BLaER1 (cell line): ENCODE data around the gene ALCAM.

Source experiments
- H3K27ac ChIP-seq: shearing (Covaris generic); formaldehyde crosslinking; 2 replicates; pipeline ENCODE4 v1.8.1; 2022
- H3K27me3 ChIP-seq: shearing (Covaris generic); formaldehyde crosslinking; 2 replicates; pipeline ENCODE4 v1.8.1; 2022
- H3K36me3 ChIP-seq: shearing (Covaris generic); formaldehyde crosslinking; 2 replicates; pipeline ENCODE4 v1.8.1; 2022
- H3K4me1 ChIP-seq: shearing (Covaris generic); formaldehyde crosslinking; 2 replicates; pipeline ENCODE4 v1.8.1; 2022
- H3K4me2 ChIP-seq: shearing (Covaris generic); formaldehyde crosslinking; 2 replicates; pipeline ENCODE4 v1.8.1; 2022
- H3K4me3 ChIP-seq: shearing (Covaris generic); formaldehyde crosslinking; 2 replicates; pipeline ENCODE4 v1.8.1; 2022
- H3K9ac ChIP-seq: shearing (Covaris generic); formaldehyde crosslinking; 2 replicates; pipeline ENCODE4 v1.8.1; 2022
- H3K9me3 ChIP-seq: shearing (Covaris generic); formaldehyde crosslinking; 2 replicates; pipeline ENCODE4 v1.8.1; 2022
- H4K20me1 ChIP-seq: shearing (Covaris generic); formaldehyde crosslinking; 2 replicates; pipeline ENCODE4 v1.8.1; 2022
- Cebpa-rat ChIP-seq: shearing (Covaris generic); IDR thresholded peaks from 2 replicates; pipeline ENCODE4 v1.8.1; 2022

ALCAM gene

DNA sequence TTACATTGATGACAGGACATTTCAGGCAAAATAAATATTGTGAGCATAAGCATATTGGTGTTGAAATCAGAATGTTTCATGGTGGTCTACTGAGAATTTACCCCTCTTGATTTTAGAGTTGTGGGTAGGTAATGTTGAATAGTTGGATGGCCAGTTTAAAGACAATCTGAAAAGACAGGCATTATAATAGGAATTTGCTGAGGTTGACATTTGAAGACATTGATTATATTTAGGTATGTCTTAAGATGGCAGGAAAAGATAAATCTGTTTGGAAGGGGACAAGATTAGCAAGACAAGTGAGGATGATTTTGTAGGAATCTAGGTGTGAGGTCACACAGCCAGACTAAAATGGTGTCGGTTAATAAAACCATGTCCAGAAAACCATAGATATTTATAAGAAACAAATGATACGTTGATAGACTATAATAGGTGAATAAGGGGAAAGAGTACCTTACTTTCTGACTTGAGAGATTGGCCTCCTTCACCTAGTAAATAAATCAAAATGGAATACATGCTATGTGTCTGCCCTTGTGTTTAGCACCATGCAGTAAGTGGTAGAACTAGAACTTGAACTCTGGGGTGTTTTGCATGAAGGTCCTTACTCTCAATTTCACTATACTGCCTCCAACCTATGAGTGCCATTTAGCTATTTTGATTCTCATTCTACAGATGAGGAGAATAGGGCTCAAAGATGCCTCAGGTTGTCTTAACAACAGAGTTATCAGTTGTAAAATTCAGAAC lies 57.9 kb downstream of the ALCAM start:
- Histone ChIP-seq H3K27me3 (no peaks in the 10 kb centered on the region), H4K20me1 (no peaks in the 10 kb centered on the region), H3K4me1 (no peaks in the 10 kb centered on the region), H3K9ac (no peak overlapping the region), H3K4me3 (no peak overlapping the region), H3K27ac (no peak overlapping the region), H3K36me3 (no peaks in the 10 kb centered on the region), H3K9me3 (no peaks in the 10 kb centered on the region), H3K4me2 (no peak overlapping the region)
- no peak for TF ChIP-seq Cebpa-rat

DNA sequence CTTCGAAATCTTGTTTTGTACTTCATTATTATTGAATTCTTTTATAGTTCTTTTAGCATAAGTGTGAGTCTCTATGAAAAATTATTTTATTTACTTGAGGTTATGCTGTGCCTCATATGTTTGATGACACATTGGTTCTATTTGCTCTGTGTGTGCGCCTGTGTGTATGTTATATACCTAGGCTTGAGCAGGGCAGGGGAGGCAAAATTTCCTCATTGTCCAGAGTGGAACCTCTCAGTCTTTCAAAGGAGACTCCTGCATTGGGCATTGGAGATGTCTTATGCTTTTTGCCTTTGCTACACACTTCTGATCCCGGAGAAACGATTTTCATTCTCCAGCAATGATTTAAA lies 58.4 kb downstream of the ALCAM start:
- Histone ChIP-seq H3K9ac (no peak overlapping the region), H4K20me1 (no peaks in the 10 kb centered on the region), H3K4me1 (no peaks in the 10 kb centered on the region), H3K27me3 (no peaks in the 10 kb centered on the region), H3K4me3 (no peak overlapping the region), H3K9me3 (no peaks in the 10 kb centered on the region), H3K27ac (no peak overlapping the region), H3K4me2 (no peak overlapping the region), H3K36me3 (no peaks in the 10 kb centered on the region)
- TF ChIP-seq Cebpa-rat: no peak

DNA sequence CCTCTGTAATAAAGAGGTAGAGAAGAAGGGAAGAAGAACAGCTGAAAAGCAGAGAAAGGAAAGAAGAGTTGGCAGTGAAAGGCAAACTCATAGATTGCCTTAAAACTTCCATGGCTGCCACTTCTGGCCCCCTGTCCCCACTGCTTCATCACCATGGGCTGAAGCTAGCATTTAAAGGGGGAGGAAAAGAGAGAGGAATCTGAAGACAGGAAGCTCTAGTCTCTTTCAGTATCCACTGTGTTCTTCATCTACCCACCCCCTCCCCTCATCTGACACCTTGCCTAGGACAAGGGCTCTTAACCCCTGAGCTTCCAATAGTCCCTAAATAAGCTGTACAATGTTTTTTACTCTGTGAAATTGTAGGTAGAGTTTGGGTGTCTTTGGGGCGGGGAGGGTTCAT lies 60.6 kb downstream of the ALCAM start:
- no peak for TF ChIP-seq Cebpa-rat
- Histone ChIP-seq H3K27ac (no peak overlapping the region), H3K4me1 (no peaks in the 10 kb centered on the region), H3K4me2 (no peak overlapping the region), H3K9me3 (no peaks in the 10 kb centered on the region), H3K9ac (no peak overlapping the region), H4K20me1 (no peaks in the 10 kb centered on the region), H3K36me3 (no peaks in the 10 kb centered on the region), H3K4me3 (no peak overlapping the region), H3K27me3 (no peaks in the 10 kb centered on the region)

DNA sequence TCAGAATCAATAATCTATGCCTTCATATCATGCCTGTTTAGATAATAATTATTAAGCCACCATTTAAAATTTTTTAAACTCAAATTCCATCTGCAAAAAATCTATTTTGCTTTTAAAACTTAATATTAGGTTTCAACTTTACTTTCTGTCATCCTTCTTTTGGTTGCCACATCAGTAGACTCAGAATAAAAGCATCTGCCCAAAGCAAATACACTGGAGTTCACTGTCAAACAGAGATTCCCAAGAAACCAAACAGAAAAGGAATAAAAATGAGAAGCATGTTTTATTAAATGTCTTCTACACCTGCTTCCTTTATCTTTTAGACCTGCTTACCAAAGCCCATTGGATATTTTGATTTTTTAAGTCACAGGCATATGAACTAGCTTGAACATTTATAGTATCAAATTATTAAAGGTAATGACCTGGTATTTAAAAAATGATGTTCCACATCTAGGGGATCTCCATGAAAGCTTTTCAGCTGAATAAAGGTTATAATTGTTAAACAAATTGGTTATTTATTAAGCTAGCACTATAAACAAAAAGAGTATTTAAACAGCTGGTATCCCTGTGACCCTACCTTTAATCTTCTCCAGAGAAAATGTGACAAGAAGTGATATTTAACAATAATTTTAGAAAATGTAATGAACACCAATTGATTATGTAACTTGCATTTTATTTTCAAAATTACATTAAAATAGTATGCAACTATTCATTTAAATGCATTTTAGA lies 62.5 kb downstream of the ALCAM start:
- Histone ChIP-seq H4K20me1 (no peaks in the 10 kb centered on the region), H3K9ac (no peak overlapping the region), H3K27ac (no peak overlapping the region), H3K4me3 (no peak overlapping the region), H3K4me1 (no peaks in the 10 kb centered on the region), H3K9me3 (no peaks in the 10 kb centered on the region), H3K27me3 (no peaks in the 10 kb centered on the region), H3K36me3 (no peaks in the 10 kb centered on the region), H3K4me2 (no peak overlapping the region)
- TF ChIP-seq Cebpa-rat: no peak

DNA sequence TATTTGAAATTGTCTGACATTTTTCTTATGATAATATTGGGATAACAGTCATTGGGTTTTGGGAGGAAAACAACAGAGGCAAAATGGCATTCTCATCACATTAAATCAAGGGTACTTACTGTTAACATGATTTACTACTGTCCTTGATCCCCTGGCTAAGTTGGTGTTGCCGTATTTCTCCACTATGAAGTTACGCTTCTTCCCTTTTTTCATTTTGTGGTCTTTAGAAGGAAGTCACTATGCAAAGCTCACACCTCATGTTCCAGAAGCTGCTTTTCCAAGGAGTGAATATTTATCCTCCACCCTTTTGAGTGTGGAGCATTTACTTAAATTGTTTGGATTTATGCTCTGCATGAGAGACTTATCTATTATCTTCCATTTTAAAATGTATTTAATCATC lies 63.7 kb downstream of the ALCAM start:
- no peak for TF ChIP-seq Cebpa-rat
- no peaks in the 10 kb centered on the region for H3K27me3 ChIP-seq
- H3K9me3 ChIP-seq: no peaks in the 10 kb centered on the region; the same call in 1 of the 2 replicates
- H3K36me3 ChIP-seq: no peaks in the 10 kb centered on the region
- no peak overlapping the region for H3K4me3 ChIP-seq
- no peaks in the 10 kb centered on the region for H3K4me1 ChIP-seq
- no peak overlapping the region for H3K4me2 ChIP-seq
- no peaks in the 10 kb centered on the region for H4K20me1 ChIP-seq
- no peak overlapping the region for H3K27ac ChIP-seq
- H3K9ac ChIP-seq: no peak overlapping the region

DNA sequence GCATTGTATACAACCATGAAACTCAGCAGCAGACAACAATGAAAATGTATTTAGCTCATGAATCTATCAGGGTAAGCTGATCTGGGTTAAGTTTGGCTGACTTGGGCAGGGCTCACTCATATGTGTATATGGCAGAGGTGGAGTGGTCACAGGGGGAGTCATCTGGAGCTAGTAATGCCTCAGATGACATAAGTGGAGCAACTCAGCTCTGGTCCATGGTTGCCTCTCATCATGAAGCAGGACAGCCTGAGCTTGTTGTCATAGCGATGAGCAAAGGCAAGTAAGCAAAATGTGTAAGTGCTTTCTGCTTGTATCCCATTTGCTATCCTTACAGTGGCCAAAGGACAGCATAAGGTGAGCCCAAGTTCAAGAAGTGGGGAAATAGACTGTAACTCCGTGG lies 64.5 kb downstream of the ALCAM start:
- Histone ChIP-seq H3K4me3 (no peak overlapping the region), H3K9me3 (peaks cover 6% of the 10 kb centered on the region), H3K4me1 (no peaks in the 10 kb centered on the region), H3K27ac (no peak overlapping the region), H4K20me1 (no peaks in the 10 kb centered on the region), H3K36me3 (no peaks in the 10 kb centered on the region), H3K4me2 (no peak overlapping the region), H3K9ac (no peak overlapping the region), H3K27me3 (no peaks in the 10 kb centered on the region)
- TF ChIP-seq Cebpa-rat: no peak

DNA sequence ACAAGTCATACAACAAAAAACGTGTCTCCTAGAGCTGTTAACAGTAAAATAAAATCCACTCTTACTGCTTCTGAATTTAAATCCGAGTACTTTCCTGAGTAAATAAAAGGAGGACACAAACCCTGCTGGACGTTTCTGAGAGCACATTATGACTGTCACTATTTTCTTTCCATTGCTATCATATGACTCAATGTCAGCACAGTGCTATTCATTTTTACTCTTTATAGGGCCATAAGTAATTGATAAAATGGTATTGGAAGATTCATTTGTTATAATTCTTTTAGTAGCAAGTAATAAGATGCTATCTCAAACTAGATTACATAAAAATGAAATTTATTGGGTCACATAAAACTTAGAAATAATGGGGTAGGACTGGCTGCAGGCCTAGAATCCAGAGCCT lies 68.6 kb downstream of the ALCAM start:
- no peak overlapping the region for H3K4me3 ChIP-seq
- no peak for TF ChIP-seq Cebpa-rat
- H3K27ac ChIP-seq: no peak overlapping the region
- no peaks in the 10 kb centered on the region for H4K20me1 ChIP-seq
- no peaks in the 10 kb centered on the region for H3K27me3 ChIP-seq
- H3K4me1 ChIP-seq: no peaks in the 10 kb centered on the region
- no peak overlapping the region for H3K4me2 ChIP-seq
- no peaks in the 10 kb centered on the region for H3K36me3 ChIP-seq
- no peak overlapping the region for H3K9ac ChIP-seq
- H3K9me3 ChIP-seq: peaks cover 6% of the 10 kb centered on the region

DNA sequence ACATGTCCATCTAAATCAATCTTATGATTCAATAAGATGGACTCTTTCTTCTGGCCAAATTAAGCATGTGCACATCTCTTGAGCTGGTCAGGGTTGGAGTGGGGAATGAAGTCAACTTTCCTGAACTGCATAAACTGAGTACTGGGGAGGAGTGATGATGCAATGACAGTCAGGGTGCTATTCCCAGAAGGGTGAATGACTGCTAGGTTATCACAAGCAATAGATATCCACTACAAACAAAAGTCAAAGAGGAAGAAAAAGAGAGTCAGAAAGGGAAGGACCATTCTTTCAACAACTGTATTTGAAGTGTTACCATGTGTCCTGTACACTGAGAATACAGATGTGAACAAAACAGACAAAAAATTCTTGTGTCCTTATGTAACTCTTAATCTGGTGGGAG lies 70.0 kb downstream of the ALCAM start:
- H4K20me1 ChIP-seq: no peaks in the 10 kb centered on the region
- H3K27me3 ChIP-seq: no peaks in the 10 kb centered on the region
- H3K27ac ChIP-seq: no peak overlapping the region
- H3K36me3 ChIP-seq: no peaks in the 10 kb centered on the region
- H3K4me3 ChIP-seq: no peak overlapping the region
- no peak overlapping the region for H3K4me2 ChIP-seq
- H3K9me3 ChIP-seq: peaks cover 6% of the 10 kb centered on the region
- no peaks in the 10 kb centered on the region for H3K4me1 ChIP-seq
- H3K9ac ChIP-seq: no peak overlapping the region
- no peak for TF ChIP-seq Cebpa-rat

DNA sequence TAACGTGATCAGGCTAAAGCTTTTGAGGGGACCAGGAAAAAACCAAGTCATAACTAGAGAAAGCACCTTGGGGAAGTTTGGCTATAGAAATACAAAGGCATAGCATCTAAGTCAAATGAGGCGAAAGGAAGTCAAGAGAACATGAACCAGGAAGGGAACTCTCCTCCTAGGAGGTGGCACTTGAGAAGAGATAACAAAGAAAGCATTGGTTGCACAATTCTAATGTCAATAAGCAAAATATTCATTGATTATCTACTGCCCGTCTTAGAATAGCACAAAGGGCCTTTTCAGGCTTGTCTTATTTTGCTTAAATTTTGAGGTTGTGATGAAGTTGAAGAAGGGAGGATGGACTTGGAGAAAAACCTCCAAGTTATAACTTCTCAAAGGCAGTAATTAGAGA lies 73.4 kb downstream of the ALCAM start:
- H3K4me2 ChIP-seq: no peak overlapping the region
- no peaks in the 10 kb centered on the region for H3K36me3 ChIP-seq
- peaks cover 6% of the 10 kb centered on the region for H3K9me3 ChIP-seq
- H3K4me3 ChIP-seq: no peak overlapping the region
- no peak for TF ChIP-seq Cebpa-rat
- H3K27me3 ChIP-seq: no peaks in the 10 kb centered on the region
- no peak overlapping the region for H3K9ac ChIP-seq
- H4K20me1 ChIP-seq: no peaks in the 10 kb centered on the region
- H3K27ac ChIP-seq: no peak overlapping the region
- no peaks in the 10 kb centered on the region for H3K4me1 ChIP-seq

DNA sequence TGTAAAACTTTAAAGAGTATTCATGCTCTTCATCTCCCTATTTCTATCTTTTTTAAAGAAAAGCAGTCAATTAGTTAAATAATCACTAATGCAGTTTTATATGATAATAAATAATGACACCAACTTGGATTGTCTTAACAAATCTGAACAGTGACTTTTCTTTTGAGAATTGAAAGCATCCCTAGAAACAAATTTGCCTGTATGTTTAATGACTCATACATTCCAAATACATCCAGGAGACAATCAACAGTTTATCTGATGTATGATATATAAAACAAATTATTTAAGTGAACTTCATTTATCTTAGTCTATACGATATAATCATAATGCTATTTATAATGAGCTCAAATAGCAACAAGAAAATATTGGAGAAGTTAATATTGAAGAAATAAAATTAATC lies 78.0 kb downstream of the ALCAM start:
- Histone ChIP-seq H3K4me1 (no peaks in the 10 kb centered on the region), H3K36me3 (no peaks in the 10 kb centered on the region), H3K9me3 (no peaks in the 10 kb centered on the region), H4K20me1 (no peaks in the 10 kb centered on the region), H3K27ac (no peak overlapping the region), H3K27me3 (no peaks in the 10 kb centered on the region), H3K9ac (no peak overlapping the region), H3K4me2 (no peak overlapping the region), H3K4me3 (no peak overlapping the region)
- TF ChIP-seq Cebpa-rat: no peak
